ENCODE measurements around the gene CLMP.
A peak's percentile ranks its signal among the peaks of the same experiment; 100 is the strongest.
"Not testable (repeated sequence)": the region's sequence is repeated elsewhere in the genome, so short reads cannot be mapped to it uniquely, and the experiment has no call there.

Gene CLMP

GRCh38 chr11:123111465-123111864, 83.6 kb downstream of the CLMP start:
- peaks cover 9% of the 10 kb centered on the region for H3K27me3 Mint-ChIP-seq
- H3K4me1 Mint-ChIP-seq, result no peaks in the 10 kb centered on the region
- H3K27ac Mint-ChIP-seq, result no peak overlapping the region
- H3K9me3 Mint-ChIP-seq, result peaks cover 3% of the 10 kb centered on the region
- no peak overlapping the region for H3K4me3 Mint-ChIP-seq
- H3K36me3 Mint-ChIP-seq, result no peaks in the 10 kb centered on the region
- no peak for ATAC-seq

- no peaks in the 10 kb centered on the region for H3K4me1 Mint-ChIP-seq
- H3K36me3 Mint-ChIP-seq, result no peaks in the 10 kb centered on the region
- ATAC-seq, result no peak
- H3K27ac Mint-ChIP-seq, result no peak overlapping the region
- H3K9me3 Mint-ChIP-seq, result no peaks in the 10 kb centered on the region
- peaks cover 9% of the 10 kb centered on the region for H3K27me3 Mint-ChIP-seq
- no peak overlapping the region for H3K4me3 Mint-ChIP-seq
These were observed 84.7 kb downstream of the CLMP start for GRCh38 chr11:123110397-123110796.

GRCh38 chr11:123107945-123108495, 87.0 kb downstream of the CLMP start:
- no peak overlapping the region for H3K27ac Mint-ChIP-seq
- no peak overlapping the region for H3K4me3 Mint-ChIP-seq
- H3K36me3 Mint-ChIP-seq, result no peaks in the 10 kb centered on the region
- no peak for ATAC-seq
- H3K4me1 Mint-ChIP-seq, result peaks cover 6% of the 10 kb centered on the region
- peaks cover 9% of the 10 kb centered on the region for H3K27me3 Mint-ChIP-seq
- no peaks in the 10 kb centered on the region for H3K9me3 Mint-ChIP-seq

- no peak for ATAC-seq
- H3K27me3 Mint-ChIP-seq, result peaks cover 16% of the 10 kb centered on the region
- H3K27ac Mint-ChIP-seq, result no peak overlapping the region
- peaks cover 7% of the 10 kb centered on the region for H3K4me1 Mint-ChIP-seq
- H3K4me3 Mint-ChIP-seq, result no peak overlapping the region
- H3K9me3 Mint-ChIP-seq, result no peaks in the 10 kb centered on the region
- no peaks in the 10 kb centered on the region for H3K36me3 Mint-ChIP-seq
These were observed 90.4 kb downstream of the CLMP start for GRCh38 chr11:123104697-123105096.

- Mint-ChIP-seq H3K9me3 (no peaks in the 10 kb centered on the region), H3K36me3 (no peaks in the 10 kb centered on the region), H3K27me3 (peaks cover 22% of the 10 kb centered on the region), H3K4me1 (peaks cover 7% of the 10 kb centered on the region), H3K27ac (no peak overlapping the region), H3K4me3 (no peak overlapping the region)
- peak; percentile 27 for ATAC-seq
These were observed 91.6 kb downstream of the CLMP start for GRCh38 chr11:123103326-123103980.

- no peak overlapping the region for H3K27ac Mint-ChIP-seq
- ATAC-seq, result no peak
- no peak overlapping the region for H3K4me3 Mint-ChIP-seq
- peaks cover 7% of the 10 kb centered on the region for H3K4me1 Mint-ChIP-seq
- peaks cover 26% of the 10 kb centered on the region for H3K27me3 Mint-ChIP-seq
- no peaks in the 10 kb centered on the region for H3K9me3 Mint-ChIP-seq
- no peaks in the 10 kb centered on the region for H3K36me3 Mint-ChIP-seq
These were observed 94.5 kb downstream of the CLMP start for GRCh38 chr11:123100379-123101085.

DNA sequence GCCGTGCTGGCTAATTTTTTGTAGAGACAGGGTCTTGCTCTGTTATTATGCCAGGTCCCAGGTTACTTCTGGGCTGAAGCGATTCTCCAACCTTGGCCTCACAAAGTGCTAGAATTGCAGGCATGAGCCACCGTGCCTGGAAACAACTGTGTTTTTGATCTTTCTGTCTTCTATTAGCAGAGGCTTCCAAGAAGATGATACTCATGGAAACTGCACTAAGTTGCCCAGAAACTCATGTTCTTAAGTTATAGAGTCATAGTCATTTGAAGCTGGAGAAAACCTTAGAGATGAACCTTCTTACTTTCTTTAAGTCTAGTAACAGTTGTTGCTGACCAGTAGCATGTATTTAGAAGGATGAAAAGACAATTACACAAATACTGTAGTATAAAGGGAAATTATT, 96.1 kb downstream of the CLMP start:
- no peaks in the 10 kb centered on the region for H3K9me3 Mint-ChIP-seq

DNA sequence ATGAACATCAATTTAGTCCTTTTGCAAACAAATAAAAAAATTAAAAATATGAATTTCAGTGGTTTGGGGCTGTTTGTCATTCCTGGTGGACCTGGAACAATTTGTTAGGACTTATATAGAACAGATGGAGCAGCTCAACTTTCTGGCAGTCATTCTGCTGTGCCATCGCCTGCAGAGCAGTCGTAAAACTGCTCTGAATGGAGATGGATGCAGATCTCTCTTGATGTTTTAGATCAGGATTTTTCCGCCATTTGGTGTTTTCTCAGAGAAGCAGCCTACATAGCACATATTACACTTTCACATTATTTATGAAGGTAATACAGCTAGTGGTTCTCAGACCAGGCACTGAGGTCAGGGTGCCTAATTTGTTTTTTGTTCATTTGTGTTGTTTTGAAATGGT, 101.3 kb downstream of the CLMP start:
- H3K27me3 Mint-ChIP-seq, result peaks cover 10% of the 10 kb centered on the region
- H3K4me3 Mint-ChIP-seq, result no peak overlapping the region
- no peaks in the 10 kb centered on the region for H3K9me3 Mint-ChIP-seq
- no peaks in the 10 kb centered on the region for H3K36me3 Mint-ChIP-seq
- H3K27ac Mint-ChIP-seq, result no peak overlapping the region
- no peaks in the 10 kb centered on the region for H3K4me1 Mint-ChIP-seq
- ATAC-seq, result no peak

More for the DNA sequence above, 96.1 kb downstream of the CLMP start:
- H3K4me3 Mint-ChIP-seq, result no peak overlapping the region
- no peak overlapping the region for H3K27ac Mint-ChIP-seq
- no peak for ATAC-seq
- H3K27me3 Mint-ChIP-seq, result peaks cover 26% of the 10 kb centered on the region
- H3K4me1 Mint-ChIP-seq, result peaks cover 7% of the 10 kb centered on the region
- no peaks in the 10 kb centered on the region for H3K36me3 Mint-ChIP-seq

DNA sequence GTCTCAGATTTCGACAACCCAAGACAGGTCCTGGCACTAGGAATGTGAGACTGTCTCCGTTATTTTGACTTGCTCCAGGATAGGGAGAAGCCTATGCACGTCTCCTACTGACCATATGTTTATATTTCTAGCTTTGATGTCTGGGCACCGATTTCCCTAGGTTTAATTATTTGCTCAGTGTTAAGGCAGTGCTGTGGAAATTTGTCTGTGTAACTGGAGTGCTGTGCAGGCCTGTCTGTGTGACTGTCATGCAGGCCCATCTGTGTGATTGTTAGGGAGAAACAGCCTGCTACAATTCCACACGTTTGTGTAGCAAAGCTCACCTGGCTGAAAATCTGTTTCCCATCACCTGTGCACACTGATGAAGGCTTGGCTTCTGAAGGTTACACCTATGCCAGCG, 103.5 kb downstream of the CLMP start:
- H3K27me3 Mint-ChIP-seq, result no peaks in the 10 kb centered on the region
- no peak overlapping the region for H3K27ac Mint-ChIP-seq
- ATAC-seq, result no peak

GRCh38 chr11:123090168-123090567, 104.9 kb downstream of the CLMP start:
- H3K9me3 Mint-ChIP-seq, H3K4me1 Mint-ChIP-seq, ATAC-seq, H3K36me3 Mint-ChIP-seq, H3K27ac Mint-ChIP-seq, H3K4me3 Mint-ChIP-seq, H3K27me3 Mint-ChIP-seq: not testable (repeated sequence)

More for the DNA sequence above, 103.5 kb downstream of the CLMP start:
- Mint-ChIP-seq H3K36me3 (no peaks in the 10 kb centered on the region), H3K4me3 (no peak overlapping the region), H3K4me1 (no peaks in the 10 kb centered on the region), H3K9me3 (no peaks in the 10 kb centered on the region)

- H3K4me1 Mint-ChIP-seq, H3K9me3 Mint-ChIP-seq, H3K27me3 Mint-ChIP-seq, ATAC-seq, H3K36me3 Mint-ChIP-seq, H3K4me3 Mint-ChIP-seq, H3K27ac Mint-ChIP-seq: not testable (repeated sequence)
These were observed 106.2 kb downstream of the CLMP start for GRCh38 chr11:123088896-123089295.

GRCh38 chr11:123087657-123088056, 107.4 kb downstream of the CLMP start:
- H3K27me3 Mint-ChIP-seq, H3K4me1 Mint-ChIP-seq, H3K9me3 Mint-ChIP-seq, H3K4me3 Mint-ChIP-seq, H3K36me3 Mint-ChIP-seq: not testable (repeated sequence)
- H3K27ac Mint-ChIP-seq, result peak overlapping the region; percentile 48
- ATAC-seq, result peak; percentile 27

DNA sequence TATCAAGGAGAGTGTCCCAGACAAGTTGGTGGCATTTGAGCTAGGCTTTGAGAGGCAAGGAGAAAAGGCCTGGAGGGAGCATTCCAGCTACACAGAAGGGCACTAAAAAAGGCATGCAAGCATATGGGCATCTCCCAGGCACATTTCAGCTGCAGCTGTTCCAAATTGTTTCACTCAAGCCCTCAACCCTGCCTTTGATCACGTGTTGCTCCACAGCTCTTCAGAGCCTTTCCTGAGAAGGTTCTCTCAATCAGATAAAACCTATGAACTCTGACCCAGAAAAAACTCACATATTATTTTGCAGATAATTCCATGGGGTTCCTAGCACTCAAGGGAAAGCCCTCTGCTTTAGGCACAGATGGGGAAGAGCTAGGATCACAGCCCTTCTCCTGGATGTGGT, 108.7 kb downstream of the CLMP start:
- H3K4me1 Mint-ChIP-seq, result no peaks in the 10 kb centered on the region
- no peak overlapping the region for H3K4me3 Mint-ChIP-seq
- ATAC-seq, result no peak
- no peak overlapping the region for H3K27ac Mint-ChIP-seq
- H3K36me3 Mint-ChIP-seq, result no peaks in the 10 kb centered on the region
- no peaks in the 10 kb centered on the region for H3K27me3 Mint-ChIP-seq
- H3K9me3 Mint-ChIP-seq, result peaks cover 3% of the 10 kb centered on the region

- ATAC-seq, result no peak
- H3K27me3 Mint-ChIP-seq, result no peaks in the 10 kb centered on the region
- H3K4me1 Mint-ChIP-seq, result no peaks in the 10 kb centered on the region
- H3K27ac Mint-ChIP-seq, result no peak overlapping the region
- H3K4me3 Mint-ChIP-seq, result no peak overlapping the region
- peaks cover 3% of the 10 kb centered on the region for H3K9me3 Mint-ChIP-seq
- H3K36me3 Mint-ChIP-seq, result no peaks in the 10 kb centered on the region
These were observed 109.6 kb downstream of the CLMP start for GRCh38 chr11:123085497-123085896.

DNA sequence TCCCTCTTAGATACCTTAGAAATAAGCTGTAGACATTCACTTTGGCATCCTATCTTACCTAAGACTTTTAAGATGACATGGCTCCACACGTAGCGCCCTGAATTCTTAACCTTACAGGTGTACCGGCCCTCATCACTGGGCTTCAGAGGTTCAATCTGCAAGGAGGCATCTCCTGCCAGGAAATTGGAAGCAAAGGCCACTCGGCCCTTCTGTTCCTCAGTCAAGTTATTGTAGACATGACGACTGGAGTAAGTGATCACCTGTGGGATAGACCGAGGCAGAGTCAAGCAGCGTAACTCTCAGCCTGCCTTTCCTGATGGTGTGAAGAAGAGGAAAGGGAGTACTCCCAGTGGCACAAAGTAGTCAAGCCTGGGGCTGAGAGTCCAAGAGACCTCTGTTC, 110.6 kb downstream of the CLMP start:
- H3K4me3 Mint-ChIP-seq, result no peak overlapping the region
- H3K27ac Mint-ChIP-seq, result no peak overlapping the region
- H3K36me3 Mint-ChIP-seq, result no peaks in the 10 kb centered on the region
- H3K27me3 Mint-ChIP-seq, result no peaks in the 10 kb centered on the region
- H3K4me1 Mint-ChIP-seq, result no peaks in the 10 kb centered on the region
- ATAC-seq, result no peak
- H3K9me3 Mint-ChIP-seq, result peaks cover 3% of the 10 kb centered on the region

GRCh38 chr11:123083623-123084029, 111.4 kb downstream of the CLMP start:
- Mint-ChIP-seq H3K9me3 (peaks cover 3% of the 10 kb centered on the region), H3K27ac (no peak overlapping the region), H3K4me3 (no peak overlapping the region), H3K27me3 (no peaks in the 10 kb centered on the region), H3K36me3 (no peaks in the 10 kb centered on the region), H3K4me1 (no peaks in the 10 kb centered on the region)
- no peak for ATAC-seq

All from stimulated activated memory B cell treated with anti-CD40 and anti-IgM and Interleukin-4, amounts not matched to agents 10 μg/mL and 1 μg/mL and 100 μg/mL, for 72 hours (primary cell).